GM19035 (cell line): ENCODE data around the gene MBIP.
"Not testable (repeated sequence)": the region's sequence is repeated elsewhere in the genome, so short reads cannot be mapped to it uniquely, and the experiment has no call there.

Experiments
- ATAC-seq: cut with Tn5 transposase; IDR thresholded peaks from one replicate; pipeline ENCODE4 v1.9.1; 2021; ENCODE audit not compliant: unreplicated experiment

Gene MBIP

GRCh38 chr14:36320200-36320896 lies at the start of gene MBIP:
TSS of gene MBIP (minus strand) at chr14:36320637. CDS start at chr14:36320588, 49 bp downstream.
- ATAC-seq: peak; percentile 98

GRCh38 chr14:36367985-36368774 lies 47.7 kb upstream of the MBIP start:
- ATAC-seq: no peak

GRCh38 chr14:36365766-36366165 lies 45.3 kb upstream of the MBIP start:
- ATAC-seq: no peak

GRCh38 chr14:36363704-36364103 lies 43.3 kb upstream of the MBIP start:
- ATAC-seq: no peak

GRCh38 chr14:36362648-36363047 lies 42.2 kb upstream of the MBIP start:
- ATAC-seq: no peak

- ATAC-seq: no peak
Observed at GRCh38 chr14:36361210-36361853, 40.9 kb upstream of the MBIP start.

GRCh38 chr14:36356862-36357261 lies 36.4 kb upstream of the MBIP start:
- ATAC-seq: no peak

- no peak for ATAC-seq
Observed at GRCh38 chr14:36346052-36346451, 25.6 kb upstream of the MBIP start.

- no peak for ATAC-seq
Observed at GRCh38 chr14:36344211-36344610, 23.8 kb upstream of the MBIP start.

- not testable (repeated sequence) for ATAC-seq
Observed at GRCh38 chr14:36341811-36342210, 21.4 kb upstream of the MBIP start.

- no peak for ATAC-seq
Observed at GRCh38 chr14:36340276-36340890, 19.9 kb upstream of the MBIP start.

- ATAC-seq: no peak
Observed at GRCh38 chr14:36339816-36340215, 19.4 kb upstream of the MBIP start.

GRCh38 chr14:36333119-36333518 lies 12.7 kb upstream of the MBIP start:
- no peak for ATAC-seq

- ATAC-seq: not testable (repeated sequence)
Observed at GRCh38 chr14:36327573-36327972, 7.1 kb upstream of the MBIP start.

GRCh38 chr14:36325853-36326252 lies 5.4 kb upstream of the MBIP start:
- ATAC-seq: no peak

- ATAC-seq: no peak
Observed at GRCh38 chr14:36324897-36325296, 4.5 kb upstream of the MBIP start.

GRCh38 chr14:36320897-36321381 lies 502 bp upstream of the MBIP start:
- peak; percentile 24 for ATAC-seq

GRCh38 chr14:36319899-36320199 lies 588 bp downstream of the MBIP start:
- ATAC-seq: no peak

GRCh38 chr14:36317650-36318049 lies 2.8 kb downstream of the MBIP start:
- no peak for ATAC-seq

GRCh38 chr14:36316131-36316530 lies 4.3 kb downstream of the MBIP start:
- ATAC-seq: no peak

- peak; percentile 49 for ATAC-seq
Observed at GRCh38 chr14:36315159-36315853, 5.1 kb downstream of the MBIP start.
